H1 (cell line): ENCODE measurements around the gene MTX2.

ENCODE experiments used
- ASH2L ChIP-seq: fragments of 200-600, 300-600 bp; sonication (generic); IDR thresholded peaks from one replicate; pipeline ENCODE4 v1.7.1; 2017; ENCODE audit warnings: low read length
- ATF2 ChIP-seq: IDR thresholded peaks from 2 replicates; pipeline ENCODE4 v1.6.1; 2012; ENCODE audit warnings: low read length, inconsistent platforms
- CBX8 ChIP-seq: fragments of 300-800, 300-1000 bp; sonication (generic); IDR thresholded peaks from 2 replicates; pipeline ENCODE4 v1.7.1; 2016; ENCODE audit warnings: low read depth, low read length, borderline replicate concordance
- CTCF ChIP-seq, 3 experiments: IDR thresholded peaks; 1 replicate in 2 of 3; 2 replicates in 1 of 3; pipeline versions ENCODE4 v1.5.1 to v1.6.1; 2011; ENCODE audit warnings: low read length in 3 of 3, mild to moderate bottlenecking in 3 of 3, inconsistent platforms in 2 of 3, low read depth in 1 of 3, moderate library complexity in 1 of 3; ENCODE audit not compliant: insufficient read depth in 1 of 3; ENCODE audit errors: control extremely low read depth in 1 of 3
- HDAC2 ChIP-seq, 2 experiments: fragments of 300-600 bp in 1 of 2; sonication (generic) in 1 of 2; IDR thresholded peaks; 2 replicates each; pipeline ENCODE4 v1.6.1; 2011 to 2012; ENCODE audit warnings: low read depth in 2 of 2, low read length in 2 of 2, mild to moderate bottlenecking in 2 of 2, moderate library complexity in 2 of 2, borderline replicate concordance in 1 of 2, inconsistent platforms in 1 of 2
- MAFK ChIP-seq: IDR thresholded peaks from 2 replicates; pipeline ENCODE4 v1.6.1; 2012; ENCODE audit warnings: low read depth, mild to moderate bottlenecking, improper control_type of control experiment, low read length
- MAX ChIP-seq: IDR thresholded peaks from 2 replicates; pipeline ENCODE4 v1.6.1; 2012; ENCODE audit warnings: inconsistent platforms
- RFX5 ChIP-seq: IDR thresholded peaks from 2 replicates; pipeline ENCODE4 v1.6.1; 2011; ENCODE audit warnings: low read depth, low read length, improper control_type of control experiment, borderline replicate concordance
- TCF12 ChIP-seq: IDR thresholded peaks from 2 replicates; pipeline ENCODE4 v1.6.1; 2011; ENCODE audit warnings: low read depth, mild to moderate bottlenecking, low read length
- TEAD4 ChIP-seq: IDR thresholded peaks from 2 replicates; pipeline ENCODE4 v1.6.1; 2012; ENCODE audit warnings: low read depth, low read length, inconsistent platforms, mixed read lengths

- no peak for TF ChIP-seq MAFK
- no peak for TF ChIP-seq RFX5
- no peak for TF ChIP-seq CBX8
- TF ChIP-seq TEAD4 = no peak
- TF ChIP-seq CTCF (IDR thresholded peaks at IDR 0.05; ENCODE audit: control extremely low read depth in 1 of 3, insufficient read depth in 1 of 3, low read depth in 1 of 3, low read length in 3 of 3) = no peak
- TF ChIP-seq TCF12 = no peak
- TF ChIP-seq ASH2L = no peak
- no peak for TF ChIP-seq HDAC2 (IDR thresholded peaks at IDR 0.05; ENCODE audit: borderline replicate concordance in 1 of 2, low read depth in 2 of 2, low read length in 2 of 2)
- no peak for TF ChIP-seq MAX
- no peak for TF ChIP-seq ATF2
Measured at GRCh38 chr2:176324862-176325261, 55.6 kb downstream of the MTX2 start.
